Stimulated activated CD4-positive, alpha-beta T cell treated with anti-CD3 and anti-CD28 coated beads, TNF-alpha, amount 100 ng/mL, for 24 hours (primary cell): Measurements from ENCODE around the gene RGS6.
"Not testable (repeated sequence)": the region's sequence is repeated elsewhere in the genome, so short reads cannot be mapped to it uniquely, and the experiment has no call there.

Experiments used
- DNase-seq, 3 experiments: peaks; one replicate each; pipeline ENCODE4 v3.0.0-alpha.2; 2020; ENCODE audit warnings: low read depth in 3 of 3

The RGS6 gene

DNA sequence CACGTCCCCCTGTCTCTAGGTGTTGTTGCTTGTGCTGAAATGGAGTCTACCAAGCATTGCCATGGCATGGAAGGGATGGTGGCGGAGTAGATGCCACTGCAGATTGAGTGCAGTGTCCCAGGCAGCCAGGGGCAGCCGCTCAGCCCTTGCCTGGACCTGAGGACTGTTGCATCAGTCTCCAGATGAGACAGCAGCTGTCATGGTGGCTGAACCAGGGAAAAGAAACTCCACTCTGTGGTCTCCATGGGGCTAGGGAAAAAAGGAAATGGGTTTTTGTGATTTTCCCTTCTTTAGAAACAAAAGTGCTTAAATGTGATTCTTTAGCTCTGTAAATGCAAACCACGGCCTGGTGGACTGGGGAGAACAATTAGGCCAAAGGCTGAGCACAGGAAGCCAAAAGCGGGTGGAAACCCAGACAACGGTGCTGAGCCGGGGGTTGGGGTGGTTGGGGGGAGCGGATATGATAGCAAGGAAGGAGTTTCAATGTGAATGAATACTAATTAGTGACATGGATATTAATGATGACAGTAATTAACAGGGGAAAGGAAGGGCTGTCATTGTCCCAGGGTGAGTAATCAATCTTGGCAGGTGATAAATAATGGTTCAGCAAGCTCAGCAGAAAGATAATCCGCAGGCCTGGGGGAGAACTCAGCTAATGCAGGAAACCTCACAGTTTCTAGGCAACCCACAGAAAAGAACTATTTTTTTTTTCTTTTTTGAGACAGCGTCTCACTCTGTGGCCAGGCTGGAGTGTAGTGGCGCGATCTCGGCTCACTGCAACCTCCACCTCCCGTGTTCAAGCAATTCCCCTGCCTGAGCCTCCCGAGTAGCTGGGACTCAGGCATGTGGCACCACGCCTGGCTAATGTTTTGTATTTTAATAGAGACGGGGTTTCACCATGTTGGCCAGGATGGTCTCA is 519.1 kb downstream of the RGS6 start:
- DNase-seq, result peak in 1 of 3 experiments; percentile 44

GRCh38 chr14:72452774-72453173 is 520.5 kb downstream of the RGS6 start:
- no peak for DNase-seq

DNA sequence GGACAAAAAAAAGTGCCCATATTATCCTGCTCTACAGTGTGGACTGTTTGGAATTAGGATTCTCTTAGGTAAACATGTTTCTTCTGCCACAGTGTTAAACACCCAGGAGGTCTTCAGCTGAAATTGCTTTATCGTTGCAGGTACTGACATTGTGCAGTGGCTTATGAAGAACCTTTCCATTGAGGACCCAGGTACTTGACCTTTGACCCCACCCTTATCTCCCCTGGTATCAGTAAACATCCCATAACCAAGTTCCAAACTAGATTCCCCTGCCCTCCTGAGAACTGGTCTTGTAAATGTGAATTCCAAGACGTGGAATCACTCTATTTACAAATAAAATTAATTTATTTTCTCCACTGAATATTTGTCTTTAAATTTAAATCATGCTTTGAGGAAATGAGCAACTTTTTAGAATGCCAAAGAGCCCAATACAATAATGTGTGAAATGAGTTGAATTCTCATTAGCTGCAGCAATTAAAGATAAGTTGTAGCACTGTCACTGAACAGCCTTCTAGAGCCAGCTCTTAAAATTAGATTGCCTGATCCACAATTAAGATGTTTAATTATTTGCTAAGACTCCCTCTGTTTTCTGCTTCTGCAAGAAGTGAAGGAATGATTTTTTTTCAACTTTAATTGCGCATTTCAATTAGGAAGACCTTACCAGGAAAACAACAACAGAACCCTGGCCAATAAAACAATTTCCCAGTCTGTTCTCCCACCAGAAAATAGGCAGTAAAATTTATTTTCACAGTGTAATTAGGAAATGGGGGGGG is 522.3 kb downstream of the RGS6 start:
- DNase-seq, result no peak

GRCh38 chr14:72457641-72458040 is 525.4 kb downstream of the RGS6 start:
- no peak for DNase-seq

DNA sequence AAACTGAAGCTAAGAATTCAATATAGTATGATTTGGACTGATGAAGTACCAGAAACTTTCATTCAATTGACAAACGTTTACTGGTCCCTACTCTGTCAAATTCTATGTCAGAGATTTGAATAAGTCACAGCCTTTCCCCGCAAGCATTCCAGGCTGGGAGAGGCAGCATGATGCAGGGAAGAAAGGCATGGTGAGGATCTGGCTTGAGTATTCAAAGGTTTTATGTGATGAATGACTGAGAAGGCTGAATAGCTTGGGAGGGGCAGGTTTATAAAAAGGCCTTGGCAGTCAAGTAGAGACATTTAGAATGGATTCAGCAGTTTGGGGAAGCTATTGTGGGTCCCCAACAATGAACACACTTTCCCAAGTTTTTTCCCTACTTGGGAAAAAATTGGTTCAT is 529.8 kb downstream of the RGS6 start:
- DNase-seq, result no peak

DNA sequence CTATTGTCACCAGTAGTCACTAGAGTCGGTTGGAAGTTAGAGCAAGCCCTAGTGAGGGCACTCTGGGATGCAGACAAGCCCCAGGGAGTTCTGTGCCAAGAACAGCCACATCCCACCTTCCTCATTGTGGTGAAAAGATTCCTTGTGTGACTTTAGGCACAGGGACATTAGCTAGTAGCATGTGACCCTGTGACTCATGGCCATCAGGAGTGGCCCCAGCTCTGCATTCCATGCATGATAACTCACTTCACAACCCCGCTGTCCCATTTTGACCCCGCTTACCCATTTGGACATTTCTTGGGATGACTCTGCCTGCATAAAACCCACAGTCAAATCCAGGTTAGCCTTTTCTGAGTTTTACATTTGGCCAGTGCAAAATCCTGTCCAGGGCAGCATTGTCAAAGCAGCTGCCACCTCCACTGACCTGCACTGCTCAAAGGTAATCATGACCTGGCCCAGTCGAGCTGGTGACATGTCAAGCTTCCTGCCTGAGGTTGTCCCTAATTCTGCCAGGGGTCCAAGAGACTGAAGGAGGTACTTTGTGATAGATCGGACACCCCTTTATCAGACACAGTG is 531.1 kb downstream of the RGS6 start:
- DNase-seq, result no peak

DNA sequence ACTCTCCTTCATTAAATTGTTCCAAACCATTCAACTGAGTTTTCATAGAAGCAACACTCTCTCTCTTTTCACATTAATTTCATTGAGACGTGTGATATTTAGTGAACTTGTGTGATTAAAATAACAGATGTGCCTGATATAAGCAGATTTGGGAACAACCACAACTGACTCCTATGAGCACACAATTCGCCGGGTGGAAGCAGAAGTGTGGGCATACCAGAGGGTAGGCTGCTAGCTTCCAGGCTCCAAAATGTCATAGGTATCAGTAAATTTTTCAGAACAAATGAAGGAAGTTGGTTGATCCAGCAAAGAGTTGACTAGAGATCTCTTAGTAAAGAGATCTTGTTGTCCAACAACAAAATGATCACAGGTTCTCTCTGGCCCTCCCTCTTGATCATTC is 532.0 kb downstream of the RGS6 start:
- no peak for DNase-seq

DNA sequence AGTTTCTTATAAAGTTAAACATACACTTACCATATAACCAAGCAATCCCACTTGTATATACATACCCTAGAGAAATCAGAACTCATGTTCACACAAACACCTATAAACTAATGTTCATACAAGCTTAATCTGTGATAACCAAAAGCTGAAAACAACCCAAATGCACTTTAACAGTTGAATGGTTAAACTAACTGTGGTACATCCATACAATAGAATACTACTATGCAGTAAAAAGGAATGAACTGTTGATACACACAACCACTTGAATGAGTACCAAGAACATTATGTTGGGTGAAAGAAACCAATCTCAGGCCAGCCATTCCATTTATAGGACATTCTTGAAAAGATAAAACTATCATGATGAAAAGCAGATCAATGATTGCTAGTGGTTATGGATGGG is 534.1 kb downstream of the RGS6 start:
- no peak for DNase-seq

DNA sequence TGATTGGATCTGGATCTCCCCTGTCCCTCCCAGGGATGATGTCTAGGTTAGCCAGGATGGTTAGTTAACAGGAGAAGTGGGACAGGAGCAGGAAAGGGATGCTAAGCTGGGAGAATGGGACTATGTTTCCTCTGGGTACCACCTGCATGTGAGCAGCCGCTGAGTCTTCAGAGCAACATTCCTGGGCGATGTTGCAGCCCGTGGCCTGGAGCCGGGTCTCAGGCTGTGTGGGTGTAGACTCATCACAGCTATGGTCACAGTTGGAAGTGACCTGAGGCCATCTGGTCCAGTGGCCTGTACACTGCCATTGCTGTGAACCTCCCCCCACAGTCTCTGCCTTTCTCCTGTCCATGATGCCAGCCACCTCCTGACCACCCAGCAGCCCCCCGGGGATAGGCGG is 539.1 kb downstream of the RGS6 start:
- no peak for DNase-seq

DNA sequence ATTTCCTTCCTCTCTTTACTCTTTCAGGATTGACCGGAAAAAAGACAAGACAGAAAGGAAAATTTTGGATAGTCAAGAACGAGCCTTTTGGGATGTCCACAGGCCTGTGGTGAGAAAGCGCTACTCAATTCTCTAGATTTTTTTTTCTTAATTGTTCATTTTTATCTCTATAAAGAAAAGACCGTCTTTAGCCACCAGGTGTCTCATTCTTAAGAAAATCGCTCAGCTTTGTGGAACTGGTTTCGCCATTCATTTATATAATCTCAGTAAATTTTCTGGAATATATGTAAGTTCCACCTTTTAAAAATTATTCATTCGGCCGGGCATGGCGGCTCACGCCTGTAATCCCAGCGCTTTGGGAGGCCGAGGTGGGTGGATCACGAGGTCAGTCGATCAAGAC is 540.6 kb downstream of the RGS6 start:
- DNase-seq, result no peak

- peak; percentile 27 to 48 (median 35) for DNase-seq
Observed at GRCh38 chr14:72476657-72477499, 544.6 kb downstream of the RGS6 start.

GRCh38 chr14:72477578-72477977 is 545.3 kb downstream of the RGS6 start:
- not testable (repeated sequence) for DNase-seq

- no peak for DNase-seq
Observed at GRCh38 chr14:72478471-72478893, 546.3 kb downstream of the RGS6 start.

GRCh38 chr14:72479461-72479931 is 547.3 kb downstream of the RGS6 start:
- no peak for DNase-seq

DNA sequence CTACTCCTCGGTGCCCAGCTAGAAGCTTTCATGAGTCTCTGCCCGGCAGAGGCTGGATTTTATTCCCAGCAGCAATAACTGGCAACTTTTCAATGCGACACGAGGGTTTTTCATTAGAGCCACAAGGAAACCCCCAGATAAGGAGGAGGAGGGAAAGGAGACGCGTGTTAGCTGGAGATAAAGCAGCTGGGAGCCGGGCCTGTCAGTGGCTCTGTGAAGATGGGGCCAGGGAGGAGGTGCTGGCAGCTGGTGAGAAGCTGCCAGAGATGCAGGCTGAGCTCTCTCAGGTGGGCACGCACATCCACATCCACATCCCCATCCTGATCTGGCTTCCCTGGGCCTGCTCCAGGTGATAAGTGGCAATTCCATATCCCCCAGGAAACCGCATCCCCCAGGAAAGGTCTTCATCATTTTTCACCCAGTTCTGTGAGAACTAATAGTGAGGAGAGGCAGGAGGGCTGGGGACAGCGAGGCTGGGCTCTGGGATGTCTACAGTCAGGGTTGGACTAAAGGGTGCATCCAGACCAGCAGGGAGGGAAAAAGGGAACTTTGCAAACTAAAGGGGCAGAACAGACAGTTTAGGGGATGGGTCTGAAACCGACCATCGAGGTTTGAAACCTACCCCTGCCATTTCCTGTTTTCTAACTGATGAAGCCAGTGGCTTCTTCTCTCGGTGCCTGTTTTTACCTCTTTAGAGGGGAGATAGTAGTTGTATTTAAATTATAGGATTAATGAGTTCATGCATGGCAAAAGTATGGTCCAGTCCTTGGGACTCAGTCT is 548.4 kb downstream of the RGS6 start:
- no peak for DNase-seq

- DNase-seq, result no peak
Observed at GRCh38 chr14:72483311-72483710, 551.1 kb downstream of the RGS6 start.

GRCh38 chr14:72485695-72486094 is 553.5 kb downstream of the RGS6 start:
- no peak for DNase-seq

DNA sequence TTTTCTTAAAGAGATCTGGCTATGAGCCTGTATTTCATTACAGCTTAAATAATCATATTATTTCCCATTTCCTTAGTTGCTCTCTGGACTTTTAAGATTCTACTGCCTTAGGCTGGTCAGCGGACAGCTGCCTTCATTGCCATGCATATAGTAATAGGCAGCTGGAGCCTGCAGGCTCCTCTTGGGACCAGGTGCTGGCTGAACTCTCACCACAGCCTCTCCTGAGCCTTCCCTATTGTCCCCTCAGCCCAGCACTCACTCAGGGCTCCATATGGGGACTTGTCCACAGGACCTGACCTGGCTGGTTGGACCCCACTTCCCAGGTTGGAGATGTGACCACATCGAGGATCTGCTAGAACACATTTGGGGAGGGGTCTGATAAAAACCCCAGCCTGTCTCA is 556.3 kb downstream of the RGS6 start:
- DNase-seq, result no peak

DNA sequence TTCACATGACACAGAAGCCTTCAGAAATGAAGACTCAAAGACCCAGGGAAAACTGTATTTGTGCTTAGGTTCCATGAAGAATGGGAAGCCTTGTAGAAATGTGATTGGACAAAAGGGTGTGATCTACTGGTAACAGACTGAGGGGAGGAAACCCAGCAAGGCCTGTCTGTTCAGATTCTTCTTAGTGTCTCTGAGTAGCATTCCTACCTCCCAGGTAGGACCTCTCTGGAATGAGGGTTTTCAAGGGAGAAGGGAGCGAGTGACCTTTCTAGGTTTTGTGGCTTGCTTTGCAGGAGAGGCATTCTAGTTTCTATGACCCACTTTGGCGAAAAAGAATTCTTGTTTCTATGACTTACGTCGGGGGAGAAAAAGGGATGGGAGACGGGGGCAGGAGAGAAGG is 560.0 kb downstream of the RGS6 start:
- no peak for DNase-seq

GRCh38 chr14:72495668-72496067 is 563.4 kb downstream of the RGS6 start:
- DNase-seq, result no peak

DNA sequence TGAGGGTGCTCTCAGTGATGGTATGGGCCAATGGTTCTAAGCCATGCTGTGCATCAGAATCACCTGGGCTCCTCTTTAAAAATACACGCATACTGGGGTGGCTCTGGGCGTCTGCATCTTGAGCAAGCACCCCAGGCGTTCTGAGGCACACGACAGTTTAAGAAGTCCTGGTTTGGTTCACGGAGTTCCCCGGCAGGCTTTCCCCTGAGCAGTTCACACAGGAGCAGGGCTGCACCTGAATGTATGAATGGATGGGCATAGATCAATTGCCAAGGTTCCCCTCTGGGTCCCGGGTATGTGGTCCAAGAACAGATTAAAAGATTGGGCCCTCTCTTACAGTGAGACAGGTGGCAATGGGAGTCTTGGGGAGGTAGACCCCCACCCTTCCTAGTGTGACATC is 566.4 kb downstream of the RGS6 start:
- DNase-seq, result no peak
